Iris pigment epithelial cell (primary cell): ENCODE data around the gene FDPS.
A peak's percentile ranks its signal among the peaks of the same experiment; 100 is the strongest.
"Not testable (repeated sequence)": the region's sequence is repeated elsewhere in the genome, so short reads cannot be mapped to it uniquely, and the experiment has no call there.

Experiments used
- DNase-seq: peaks from one replicate; pipeline ENCODE4 v3.0.0-alpha.2; 2011; ENCODE audit warnings: low read depth

FDPS gene

GRCh38 chr1:155285631-155286044 is 23.0 kb upstream of the FDPS start:
- no peak for DNase-seq

DNA sequence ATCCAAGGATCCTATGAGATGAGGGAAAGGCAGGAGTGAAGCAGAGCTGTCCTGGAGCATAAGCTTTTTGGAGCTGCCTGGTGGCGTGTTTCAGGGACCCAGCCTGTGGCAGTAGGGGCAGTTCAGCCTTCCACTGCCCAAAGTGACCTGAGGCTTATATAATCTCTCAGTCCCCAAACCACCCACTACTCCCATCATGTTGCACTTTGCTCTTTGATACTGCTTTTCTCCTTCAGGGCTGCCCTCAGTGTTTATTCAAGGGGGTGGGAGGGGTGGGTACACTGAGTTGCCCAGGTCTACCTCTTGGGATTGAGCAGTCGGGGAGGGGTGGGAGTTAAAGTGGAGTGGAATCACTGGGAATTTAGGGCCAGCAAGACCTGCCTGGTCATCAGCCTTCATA is 22.1 kb upstream of the FDPS start:
- DNase-seq = no peak

DNA sequence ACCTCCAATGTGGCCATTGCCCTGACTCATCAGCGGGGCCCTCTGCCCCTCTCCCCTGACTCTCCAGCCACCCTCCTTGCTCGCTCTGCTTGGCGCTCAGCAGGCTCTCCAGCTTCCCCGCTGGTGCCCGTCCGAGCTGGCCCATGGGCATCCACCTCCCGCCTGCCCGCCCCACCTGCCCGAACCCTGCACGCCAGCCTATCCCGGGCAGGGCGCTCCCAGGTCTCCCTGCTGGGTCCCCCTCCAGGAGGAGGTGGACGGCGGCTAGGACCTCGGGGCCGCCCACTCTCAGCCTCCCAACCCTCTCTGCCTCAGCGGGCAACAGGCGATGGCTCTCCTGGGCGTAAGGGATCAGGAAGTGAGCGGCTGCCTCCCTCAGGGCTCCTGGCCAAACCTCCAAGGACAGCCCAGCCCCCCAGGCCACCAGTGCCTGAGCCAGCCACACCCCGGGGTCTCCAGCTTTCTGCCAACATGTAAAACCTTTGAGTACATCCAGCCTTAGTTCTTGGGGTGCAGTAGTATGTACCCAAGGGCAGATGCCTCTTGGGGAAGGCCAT is 20.6 kb upstream of the FDPS start:
- no peak for DNase-seq

- DNase-seq = not testable (repeated sequence)
These were observed 17.7 kb upstream of the FDPS start for GRCh38 chr1:155291006-155291405.

DNA sequence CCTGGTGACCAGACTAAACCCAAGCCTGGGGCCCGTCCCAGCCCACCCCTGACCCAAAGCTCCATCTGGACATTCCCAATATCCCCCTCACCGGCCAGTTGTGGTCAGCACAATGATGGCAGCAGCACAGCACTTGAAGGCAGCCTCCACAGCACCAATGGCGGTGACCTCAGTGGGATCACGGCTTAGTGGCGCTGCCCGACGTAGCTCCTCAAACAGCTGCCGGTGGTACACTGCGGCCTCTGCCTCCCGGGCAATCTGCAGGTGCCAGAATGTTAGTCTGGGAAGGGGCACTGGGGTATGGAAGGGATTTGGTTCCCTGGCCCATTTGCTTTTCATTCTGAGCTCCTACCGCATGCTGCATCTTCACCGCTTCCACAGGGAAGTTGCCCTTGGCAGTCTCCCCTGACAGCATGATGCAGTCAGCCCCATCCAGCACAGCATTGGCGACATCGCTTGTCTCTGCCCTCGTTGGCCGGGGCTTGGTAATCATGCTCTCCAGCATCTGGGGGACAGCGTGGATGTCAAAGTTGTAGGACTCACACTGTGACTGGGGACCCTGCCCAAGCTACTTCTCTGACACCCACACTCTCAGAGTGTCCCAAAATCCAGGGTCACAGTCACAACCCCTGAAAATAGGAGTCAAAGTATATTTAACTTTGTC is 15.4 kb upstream of the FDPS start:
- no peak for DNase-seq

DNA sequence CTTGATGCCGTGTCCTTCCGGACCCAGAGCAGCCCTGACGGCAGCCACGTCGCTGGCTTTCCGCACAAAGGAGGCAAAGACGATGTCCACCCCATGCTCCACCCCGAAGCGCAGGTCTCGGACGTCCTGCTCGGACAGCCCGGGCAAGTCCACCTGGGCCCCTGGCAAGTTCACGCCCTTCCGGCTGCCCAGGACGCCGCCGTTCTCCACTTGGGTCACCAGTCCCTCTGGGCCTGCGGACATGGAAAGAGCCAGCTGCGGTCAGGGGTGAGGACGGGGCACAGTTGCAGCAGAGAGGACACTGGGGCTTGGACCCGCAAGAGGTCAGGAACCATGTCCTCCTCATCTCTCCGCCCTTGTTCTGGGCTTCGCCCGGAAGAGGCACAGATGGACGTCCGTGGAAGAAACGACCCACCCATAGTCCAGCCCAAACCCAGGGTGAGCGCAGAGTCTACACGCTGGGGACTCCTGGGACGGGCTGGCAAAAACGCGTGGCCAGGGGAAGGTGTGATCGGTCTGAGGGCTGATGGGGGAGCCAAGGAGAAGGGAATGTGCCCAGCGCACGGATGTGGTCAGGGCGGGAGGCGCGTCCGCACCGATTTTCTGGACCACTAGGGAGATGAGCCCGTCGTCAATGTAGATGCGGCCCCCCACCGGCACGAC is 14.0 kb upstream of the FDPS start:
- DNase-seq = no peak

DNA sequence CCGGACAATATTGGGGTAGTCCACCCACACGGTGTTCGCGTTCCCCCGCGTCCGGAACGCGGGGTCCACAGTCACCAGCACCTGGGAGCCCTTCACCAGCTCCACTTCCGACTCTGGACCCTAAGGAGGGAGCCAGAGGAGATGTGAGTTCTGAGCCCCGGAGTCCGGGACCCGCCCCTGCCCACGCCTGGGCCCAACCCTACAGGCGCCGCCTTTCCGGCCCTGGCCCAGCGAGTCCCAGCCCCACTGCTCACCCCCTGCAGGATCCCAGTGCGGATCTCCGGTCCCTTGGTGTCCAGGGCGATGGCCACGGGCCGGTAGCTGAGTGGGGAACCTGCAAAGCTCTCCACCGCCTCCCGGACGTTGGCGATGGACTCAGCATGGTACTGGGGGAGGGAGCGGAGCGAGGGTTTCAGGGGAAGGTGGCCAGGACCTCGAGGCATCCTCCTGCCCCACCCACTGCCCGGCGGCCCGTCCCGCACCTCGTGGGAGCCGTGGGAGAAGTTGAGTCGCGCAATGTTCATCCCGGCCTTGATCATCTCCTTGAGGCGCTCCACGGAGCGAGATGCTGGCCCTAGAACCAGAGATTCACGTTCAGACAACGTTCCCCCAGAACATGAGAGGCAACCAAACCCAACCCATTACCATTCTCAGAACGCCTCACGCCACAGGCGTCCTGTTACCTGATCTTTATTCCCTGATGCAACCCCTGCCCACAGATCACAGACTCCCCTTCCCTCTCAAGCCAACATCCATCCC is 13.3 kb upstream of the FDPS start:
- no peak for DNase-seq

- DNase-seq = no peak
These were observed 12.8 kb upstream of the FDPS start for GRCh38 chr1:155295942-155296267.

DNA sequence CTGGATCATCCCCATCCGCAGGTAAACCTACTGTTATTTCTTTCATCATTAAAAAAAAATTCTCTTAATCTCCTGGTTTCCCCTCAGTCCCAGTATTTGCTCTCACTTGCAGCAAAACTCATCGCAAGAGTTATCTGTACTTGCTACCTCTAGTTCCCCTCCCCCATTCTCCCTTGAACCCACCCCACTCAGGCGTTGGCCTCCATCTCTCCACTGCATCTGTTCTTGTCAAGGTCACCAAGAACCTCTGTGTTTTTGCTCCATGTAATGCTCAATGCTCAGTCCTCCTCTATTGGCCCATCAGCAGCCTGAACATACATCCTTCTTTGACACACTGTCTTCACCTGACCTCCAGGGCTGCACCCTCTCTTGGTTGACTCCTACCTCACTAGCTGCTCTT is 12.0 kb upstream of the FDPS start:
- DNase-seq = no peak

DNA sequence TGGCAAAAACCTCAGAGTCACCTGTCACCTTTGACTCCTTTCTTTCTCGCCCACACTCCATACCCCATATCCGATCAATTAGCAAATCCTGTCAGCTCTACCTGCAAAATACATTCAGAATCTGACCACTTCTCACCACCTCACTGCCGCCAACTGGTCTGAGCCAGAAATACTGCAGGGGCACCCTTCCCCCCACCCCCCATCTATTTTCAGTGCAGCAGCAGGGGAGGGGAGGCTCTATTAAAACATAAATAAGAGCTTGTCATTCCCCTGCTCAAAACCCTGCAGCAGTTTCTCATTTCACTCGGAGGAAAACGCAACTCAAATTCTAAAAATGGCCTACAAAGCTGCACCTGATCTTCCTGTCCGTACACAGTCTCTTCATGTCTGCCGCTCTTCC is 11.3 kb upstream of the FDPS start:
- DNase-seq = no peak

GRCh38 chr1:155300024-155300423 is 8.6 kb upstream of the FDPS start:
- no peak for DNase-seq

DNA sequence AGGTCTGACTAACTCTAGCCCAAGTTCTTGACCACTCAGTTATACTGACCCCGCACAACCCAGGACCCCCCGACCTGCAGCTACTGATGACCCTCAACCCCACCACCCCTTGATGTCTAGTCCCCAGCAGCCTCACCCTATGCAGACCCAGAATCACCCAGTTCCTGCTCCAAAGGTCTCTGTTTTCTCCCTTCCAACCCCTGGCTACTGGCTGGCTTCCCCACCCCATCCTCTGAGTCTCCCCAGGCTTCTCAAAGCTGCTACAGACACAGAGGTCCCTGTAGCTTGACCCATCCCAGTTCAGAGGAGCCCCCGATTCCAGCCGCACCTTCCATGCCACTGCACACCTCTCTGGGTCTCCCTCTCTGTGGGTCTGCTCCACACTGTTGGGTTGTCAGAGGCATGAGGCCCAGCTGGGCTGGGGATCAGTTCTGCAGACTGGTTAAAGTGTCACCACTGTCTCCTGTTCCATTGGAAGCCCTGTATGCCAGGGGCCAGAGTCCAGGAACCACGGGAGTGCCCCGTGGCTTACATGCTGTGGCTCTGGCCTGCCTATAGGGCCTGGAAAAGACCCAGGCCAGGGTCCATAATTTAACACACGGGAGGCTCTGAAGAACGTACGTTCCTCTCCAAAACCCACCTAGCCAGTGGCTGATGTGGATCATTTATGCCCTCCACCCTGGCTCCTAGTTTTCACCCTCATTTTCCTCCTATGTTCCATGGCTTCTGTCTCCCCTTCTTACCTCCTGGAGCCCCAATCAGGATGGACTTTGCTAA is 7.9 kb upstream of the FDPS start:
- DNase-seq = no peak

- DNase-seq = no peak
These were observed 7.3 kb upstream of the FDPS start, which contains the start of gene PKLR for GRCh38 chr1:155301342-155301841. Gene PKLR (minus strand): TSS chr1:155301438. CDS start chr1:155301395, 43 bp downstream.

- no peak for DNase-seq
These were observed 4.1 kb upstream of the FDPS start for GRCh38 chr1:155304558-155305063.

DNA sequence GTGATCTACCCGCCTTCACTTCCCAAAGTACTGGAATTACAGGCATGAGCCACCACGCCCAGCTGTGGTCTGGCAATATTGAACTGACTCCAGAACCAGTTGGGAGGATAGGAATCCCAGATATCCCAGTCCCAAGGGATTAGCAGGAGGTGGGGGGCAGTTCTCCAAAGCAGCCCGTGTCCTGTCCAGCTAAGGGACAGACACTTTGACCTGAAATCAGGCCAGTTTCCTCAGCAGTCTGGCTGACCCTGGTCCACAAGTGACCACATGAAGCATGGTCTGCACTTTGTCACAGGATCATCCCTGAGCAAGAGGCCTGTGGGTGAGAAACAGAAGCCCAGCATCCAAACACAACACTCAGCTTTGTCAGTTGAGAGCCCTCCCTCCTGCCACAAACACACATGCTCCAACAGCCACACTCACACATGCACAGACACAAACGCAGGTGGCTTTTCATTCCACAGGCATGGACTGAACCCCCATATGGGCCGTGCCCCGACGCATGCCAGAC is 2.7 kb upstream of the FDPS start:
- DNase-seq = no peak

DNA sequence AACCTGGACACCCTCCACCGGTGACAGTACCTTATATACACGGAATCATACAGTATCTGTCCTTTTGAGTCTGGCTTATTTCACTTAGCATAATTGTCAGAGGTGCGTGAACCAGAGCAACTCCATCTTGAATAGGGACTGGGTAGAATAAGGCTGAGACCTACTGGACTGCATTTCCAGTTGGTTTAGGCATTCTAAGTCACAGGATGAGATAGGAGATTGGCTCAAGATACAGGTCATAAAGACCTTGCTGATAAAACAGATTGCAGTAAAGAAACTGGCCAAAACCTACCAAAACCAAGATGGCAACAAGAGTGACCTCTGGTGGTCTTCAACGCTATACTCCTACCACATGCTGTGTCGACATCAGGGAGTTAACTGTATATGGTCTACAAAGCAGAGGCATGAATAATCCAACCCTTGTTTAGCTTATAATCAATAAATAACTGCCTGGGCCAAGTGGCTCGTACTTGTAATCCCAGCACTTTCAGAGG is 1.4 kb upstream of the FDPS start:
- peak; percentile 51 for DNase-seq

DNA sequence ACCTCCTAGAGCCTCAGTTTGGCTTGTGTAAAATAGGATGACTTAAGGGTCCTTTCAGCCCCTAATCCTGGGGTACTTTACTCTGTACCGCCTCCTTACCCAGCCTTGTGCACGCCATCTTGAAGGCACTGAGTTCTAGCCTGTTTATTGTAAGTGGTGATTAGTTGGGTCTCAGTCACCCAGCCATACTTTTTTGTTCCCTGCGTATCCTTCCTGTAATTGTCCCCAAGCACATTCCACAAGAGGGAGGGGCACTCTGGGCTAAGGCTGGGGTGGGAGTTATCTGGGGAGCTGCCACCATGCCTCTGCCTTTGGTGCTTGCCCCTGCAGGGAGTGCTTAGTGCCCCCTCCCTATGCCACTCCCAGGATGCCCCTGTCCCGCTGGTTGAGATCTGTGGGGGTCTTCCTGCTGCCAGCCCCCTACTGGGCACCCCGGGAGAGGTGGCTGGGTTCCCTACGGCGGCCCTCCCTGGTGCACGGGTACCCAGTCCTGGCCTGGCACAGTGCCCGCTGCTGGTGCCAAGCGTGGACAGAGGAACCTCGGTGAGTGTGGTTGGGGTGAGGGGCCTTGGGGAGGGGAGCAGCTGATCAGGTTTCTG is 856 bp downstream of the FDPS start:
- no peak for DNase-seq

GRCh38 chr1:155313261-155313660 is 4.6 kb downstream of the FDPS start:
- no peak for DNase-seq

- DNase-seq = no peak
These were observed 8.3 kb downstream of the FDPS start for GRCh38 chr1:155316922-155317321.

DNA sequence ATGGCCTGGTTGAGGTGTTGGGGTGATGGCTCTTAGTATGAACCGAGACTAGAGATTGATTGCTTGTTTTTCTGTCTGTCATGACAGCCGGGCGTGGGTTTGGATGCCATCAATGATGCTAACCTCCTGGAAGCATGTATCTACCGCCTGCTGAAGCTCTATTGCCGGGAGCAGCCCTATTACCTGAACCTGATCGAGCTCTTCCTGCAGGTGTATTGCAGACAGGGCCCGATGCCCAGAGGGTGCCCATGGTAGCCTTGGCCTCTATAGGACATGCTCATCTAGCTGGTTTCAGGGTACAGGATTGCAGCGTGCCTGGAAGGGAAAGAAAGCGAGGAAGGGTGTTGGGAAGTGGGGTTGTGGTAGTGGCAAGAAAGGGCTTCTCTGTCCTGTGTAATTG is 9.4 kb downstream of the FDPS start:
- DNase-seq = no peak

- no peak for DNase-seq
These were observed 10.9 kb downstream of the FDPS start for GRCh38 chr1:155319536-155319935.
